Bronchial epithelial cell (primary cell): Measurements from ENCODE around the gene ZDHHC21. TPM values are rescaled to one million over a fixed set of nuclear protein-coding genes. Genes with fewer than 3 reads are reported as not detected.

ENCODE experiments used
- DNase-seq: peaks from one replicate; pipeline ENCODE4 v3.0.0-alpha.2; 2010; ENCODE audit warnings: low read depth
- FAIRE-seq: peaks from 2 replicates; lab custom pipeline; 2011; peaks lifted over from hg19 to GRCh38; lab: Jason Lieb, UNC
- H3K27me3 ChIP-seq: 2 replicates; pipeline ENCODE4 v1.5.1; 2011; ENCODE audit warnings: low read length; ENCODE audit not compliant: control insufficient read depth, insufficient read depth
- H3K36me3 ChIP-seq: 2 replicates; pipeline ENCODE4 v1.5.1; 2011; ENCODE audit warnings: low read length; ENCODE audit not compliant: control insufficient read depth, insufficient read depth
- H3K4me3 ChIP-seq: 2 replicates; pipeline ENCODE4 v1.5.1; 2011; ENCODE audit warnings: mild to moderate bottlenecking, low read depth, low read length, control low read depth
- CTCF ChIP-seq: IDR thresholded peaks from 2 replicates; pipeline ENCODE4 v1.5.1; 2011; ENCODE audit warnings: mild to moderate bottlenecking, moderate library complexity, low read length, control low read depth, inconsistent platforms; ENCODE audit not compliant: insufficient read depth, severe bottlenecking
- total RNA-seq: library from RNA; depleted of rRNA; stranded (reverse); fragments of >200 nt; gene quantifications from 2 replicates; pipeline ENCODE4 v1.2.1, GENCODE V29; 2014

The ZDHHC21 gene, protein sequence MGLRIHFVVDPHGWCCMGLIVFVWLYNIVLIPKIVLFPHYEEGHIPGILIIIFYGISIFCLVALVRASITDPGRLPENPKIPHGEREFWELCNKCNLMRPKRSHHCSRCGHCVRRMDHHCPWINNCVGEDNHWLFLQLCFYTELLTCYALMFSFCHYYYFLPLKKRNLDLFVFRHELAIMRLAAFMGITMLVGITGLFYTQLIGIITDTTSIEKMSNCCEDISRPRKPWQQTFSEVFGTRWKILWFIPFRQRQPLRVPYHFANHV
- total RNA-seq, result 8.4 and 21.6 TPM in 2 replicates

DNA sequence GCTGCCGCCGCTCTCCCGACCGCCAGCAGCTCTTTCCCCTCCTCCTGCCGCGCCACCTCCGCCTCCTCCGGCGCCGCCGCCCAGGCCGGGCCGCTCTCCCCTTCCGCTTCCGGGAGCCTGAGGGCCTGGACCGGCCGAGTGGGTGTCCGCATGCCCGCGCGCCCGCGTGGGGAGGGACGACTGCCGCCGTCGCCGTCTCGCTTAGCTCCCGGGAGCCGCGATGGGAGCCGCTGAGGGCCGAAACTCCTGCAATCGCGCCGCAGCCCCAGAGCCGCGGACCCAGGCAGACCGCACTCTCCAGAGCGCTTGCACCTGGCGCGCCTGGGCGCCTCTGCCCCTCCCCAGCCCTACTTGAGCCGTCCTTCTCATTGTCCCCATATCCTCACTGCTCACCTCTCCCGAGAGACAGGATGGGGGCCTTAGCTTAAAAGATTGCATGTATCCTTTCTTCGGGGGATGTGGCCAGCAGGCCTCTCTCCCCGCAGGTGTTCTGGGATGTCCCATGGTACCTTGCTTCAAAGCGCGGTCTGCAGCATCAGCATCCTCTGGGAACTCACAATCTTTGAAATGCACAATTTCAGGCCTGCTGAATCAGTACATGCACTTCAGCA, at the start of gene ZDHHC21:
Gene ZDHHC21 (minus strand): TSS at position 182 of the 611 bp plus-strand sequence. CDS start 19,092 bp downstream, outside the sequence.
- no peak for DNase-seq
- no peak for FAIRE-seq
- Histone ChIP-seq H3K27me3 (no peaks in the 10 kb centered on the region), H3K36me3 (peaks cover 2% of the 10 kb centered on the region), H3K4me3 (peak within 1 kb of the TSS; percentile 72)
- TF ChIP-seq CTCF, result no peak

GRCh38 chr9:14741369-14741768, 48.1 kb upstream of the ZDHHC21 start:
- no peak overlapping the region for H3K4me3 ChIP-seq
- no peak for DNase-seq
- no peaks in the 10 kb centered on the region for H3K27me3 ChIP-seq
- no peak for FAIRE-seq
- no peak for TF ChIP-seq CTCF
- H3K36me3 ChIP-seq, result no peaks in the 10 kb centered on the region

GRCh38 chr9:14733133-14733532, 39.9 kb upstream of the ZDHHC21 start:
- FAIRE-seq (no peak), DNase-seq (no peak)
- Histone ChIP-seq H3K27me3 (peaks cover 1% of the 10 kb centered on the region), H3K4me3 (no peak overlapping the region), H3K36me3 (no peaks in the 10 kb centered on the region)
- no peak for TF ChIP-seq CTCF

GRCh38 chr9:14731294-14731981, 38.2 kb upstream of the ZDHHC21 start:
- no peak for TF ChIP-seq CTCF

GRCh38 chr9:14730461-14730898, 37.2 kb upstream of the ZDHHC21 start:
- FAIRE-seq, result no peak

More at GRCh38 chr9:14731294-14731981, 38.2 kb upstream of the ZDHHC21 start:
- no peak for FAIRE-seq
- Histone ChIP-seq H3K27me3 (peaks cover 1% of the 10 kb centered on the region), H3K36me3 (no peaks in the 10 kb centered on the region), H3K4me3 (no peak overlapping the region)
- no peak for DNase-seq

More at GRCh38 chr9:14730461-14730898, 37.2 kb upstream of the ZDHHC21 start:
- no peak for TF ChIP-seq CTCF
- Histone ChIP-seq H3K4me3 (no peak overlapping the region), H3K36me3 (no peaks in the 10 kb centered on the region), H3K27me3 (peaks cover 3% of the 10 kb centered on the region)
- no peak for DNase-seq
